Upper lobe of left lung (tissue), 4 donors: ENCODE measurements around the gene PLPPR3.

Experiments
- CTCF ChIP-seq, 6 experiments: fragments of 450-650 bp in 4 of 6; fragments of 200-600 bp in 2 of 6; sonication (generic) in 2 of 6; IDR thresholded peaks; one replicate each; pipeline ENCODE4 v1.5.1; 2016 to 2019; ENCODE audit warnings: antibody characterized with exemption in 6 of 6
- POLR2AphosphoS5 ChIP-seq, 2 donors: sonication (generic); formaldehyde crosslinking; IDR thresholded peaks; one replicate each; pipeline ENCODE4 v1.5.1; 2017; ENCODE audit warnings: antibody characterized with exemption in 2 of 2

GRCh38 chr19:827314-827709, 5.6 kb upstream of the PLPPR3 start:
- TF ChIP-seq CTCF (IDR thresholded peaks at IDR 0.05), result no peak
- TF ChIP-seq POLR2AphosphoS5 (IDR thresholded peaks at IDR 0.05), result no peak
